Panc1 (cell line): ENCODE results near the gene KCNJ12.
"Not testable (repeated sequence)": the region's sequence is repeated elsewhere in the genome, so short reads cannot be mapped to it uniquely, and the experiment has no call there.

Source experiments
- POLR2AphosphoS5 ChIP-seq: IDR thresholded peaks from 2 replicates; pipeline ENCODE4 v1.6.1; 2012; ENCODE audit warnings: mild to moderate bottlenecking, low read depth, low read length, moderate library complexity
- TF ChIP-seq, protein P1 (sequence below): fragments of 450-650 bp; IDR thresholded peaks from 2 replicates; pipeline ENCODE4 v1.5.1; 2017; ENCODE audit warnings: mild to moderate bottlenecking
- TF ChIP-seq, protein P2 (sequence below), 2 experiments: IDR thresholded peaks; 2 replicates each; pipeline ENCODE4 v1.6.1; 2011 to 2012; ENCODE audit warnings: low read depth in 2 of 2, control low read depth in 1 of 2, low read length in 1 of 2, mild to moderate bottlenecking in 1 of 2, moderate library complexity in 1 of 2; ENCODE audit not compliant: insufficient read depth in 1 of 2

DNA sequence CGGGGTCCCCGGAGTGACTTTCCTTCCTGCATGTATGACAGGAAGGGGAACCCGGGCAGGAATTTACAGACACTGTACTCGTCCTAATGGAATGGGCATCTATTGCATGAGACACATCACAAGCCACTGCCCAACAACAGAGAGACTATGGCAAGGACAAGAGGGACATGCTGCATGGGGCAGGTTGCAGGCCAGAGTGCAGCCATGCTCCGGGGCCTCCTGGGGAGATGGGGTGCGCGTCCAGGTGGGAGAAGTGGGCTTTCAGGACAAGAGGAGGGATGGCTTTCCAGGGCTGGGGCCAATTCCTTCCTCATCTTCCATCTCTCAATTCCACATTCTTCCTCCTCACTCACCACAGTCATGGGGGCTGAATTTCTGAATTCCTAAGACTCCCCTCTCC, 60.3 kb downstream of the KCNJ12 start:
- TF ChIP-seq, protein P1, sequence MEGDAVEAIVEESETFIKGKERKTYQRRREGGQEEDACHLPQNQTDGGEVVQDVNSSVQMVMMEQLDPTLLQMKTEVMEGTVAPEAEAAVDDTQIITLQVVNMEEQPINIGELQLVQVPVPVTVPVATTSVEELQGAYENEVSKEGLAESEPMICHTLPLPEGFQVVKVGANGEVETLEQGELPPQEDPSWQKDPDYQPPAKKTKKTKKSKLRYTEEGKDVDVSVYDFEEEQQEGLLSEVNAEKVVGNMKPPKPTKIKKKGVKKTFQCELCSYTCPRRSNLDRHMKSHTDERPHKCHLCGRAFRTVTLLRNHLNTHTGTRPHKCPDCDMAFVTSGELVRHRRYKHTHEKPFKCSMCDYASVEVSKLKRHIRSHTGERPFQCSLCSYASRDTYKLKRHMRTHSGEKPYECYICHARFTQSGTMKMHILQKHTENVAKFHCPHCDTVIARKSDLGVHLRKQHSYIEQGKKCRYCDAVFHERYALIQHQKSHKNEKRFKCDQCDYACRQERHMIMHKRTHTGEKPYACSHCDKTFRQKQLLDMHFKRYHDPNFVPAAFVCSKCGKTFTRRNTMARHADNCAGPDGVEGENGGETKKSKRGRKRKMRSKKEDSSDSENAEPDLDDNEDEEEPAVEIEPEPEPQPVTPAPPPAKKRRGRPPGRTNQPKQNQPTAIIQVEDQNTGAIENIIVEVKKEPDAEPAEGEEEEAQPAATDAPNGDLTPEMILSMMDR = not testable (repeated sequence)
- TF ChIP-seq, protein P2, sequence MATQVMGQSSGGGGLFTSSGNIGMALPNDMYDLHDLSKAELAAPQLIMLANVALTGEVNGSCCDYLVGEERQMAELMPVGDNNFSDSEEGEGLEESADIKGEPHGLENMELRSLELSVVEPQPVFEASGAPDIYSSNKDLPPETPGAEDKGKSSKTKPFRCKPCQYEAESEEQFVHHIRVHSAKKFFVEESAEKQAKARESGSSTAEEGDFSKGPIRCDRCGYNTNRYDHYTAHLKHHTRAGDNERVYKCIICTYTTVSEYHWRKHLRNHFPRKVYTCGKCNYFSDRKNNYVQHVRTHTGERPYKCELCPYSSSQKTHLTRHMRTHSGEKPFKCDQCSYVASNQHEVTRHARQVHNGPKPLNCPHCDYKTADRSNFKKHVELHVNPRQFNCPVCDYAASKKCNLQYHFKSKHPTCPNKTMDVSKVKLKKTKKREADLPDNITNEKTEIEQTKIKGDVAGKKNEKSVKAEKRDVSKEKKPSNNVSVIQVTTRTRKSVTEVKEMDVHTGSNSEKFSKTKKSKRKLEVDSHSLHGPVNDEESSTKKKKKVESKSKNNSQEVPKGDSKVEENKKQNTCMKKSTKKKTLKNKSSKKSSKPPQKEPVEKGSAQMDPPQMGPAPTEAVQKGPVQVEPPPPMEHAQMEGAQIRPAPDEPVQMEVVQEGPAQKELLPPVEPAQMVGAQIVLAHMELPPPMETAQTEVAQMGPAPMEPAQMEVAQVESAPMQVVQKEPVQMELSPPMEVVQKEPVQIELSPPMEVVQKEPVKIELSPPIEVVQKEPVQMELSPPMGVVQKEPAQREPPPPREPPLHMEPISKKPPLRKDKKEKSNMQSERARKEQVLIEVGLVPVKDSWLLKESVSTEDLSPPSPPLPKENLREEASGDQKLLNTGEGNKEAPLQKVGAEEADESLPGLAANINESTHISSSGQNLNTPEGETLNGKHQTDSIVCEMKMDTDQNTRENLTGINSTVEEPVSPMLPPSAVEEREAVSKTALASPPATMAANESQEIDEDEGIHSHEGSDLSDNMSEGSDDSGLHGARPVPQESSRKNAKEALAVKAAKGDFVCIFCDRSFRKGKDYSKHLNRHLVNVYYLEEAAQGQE (IDR thresholded peaks at IDR 0.05; ENCODE audit: insufficient read depth in 1 of 2, low read depth in 2 of 2, low read length in 1 of 2) = not testable (repeated sequence)
- not testable (repeated sequence) for TF ChIP-seq POLR2AphosphoS5
